Purkinje cell (primary cell): ENCODE results near the gene GJC1. TPM values are rescaled to one million over a fixed set of nuclear protein-coding genes. Genes with fewer than 3 reads are reported as not detected.

Experiments used
- polyA plus RNA-seq: library from polyadenylated mRNA; unstranded; fragments of >200 nt; fragmentation: Nextera tagmentation; gene quantifications from 2 replicates; pipeline ENCODE4 v1.2.1, GENCODE V29; 2014

The GJC1 gene
- polyA plus RNA-seq, result 0.67 and 1.5 TPM in 2 replicates

GRCh38 chr17:44829523-44830358 is at the start of gene GJC1:
TSS of gene GJC1 (minus strand) at chr17:44830287. CDS start at chr17:44805817, 24,470 bp downstream.

GRCh38 chr17:44847586-44847985 is 17.5 kb upstream of the GJC1 start, which contains the start of gene HIGD1B:
TSS of gene HIGD1B (plus strand) at chr17:44847883. CDS start at chr17:44848153, 270 bp downstream.

GRCh38 chr17:44758414-44759085 is 71.5 kb downstream of the GJC1 start, which contains the start of gene ADAM11:
TSS of gene ADAM11 (plus strand) at chr17:44758988. CDS start at chr17:44759200, 212 bp downstream.

Other genes with a start within 250 kb of the GJC1 start
- gene MEIOC, start 173.8 kb downstream of the GJC1 start, polyA plus RNA-seq, result 0.50 and 2.3 TPM in 2 replicates
- 30.8 and 37.3 TPM in 2 replicates for gene CCDC43, start 140.5 kb downstream of the GJC1 start, polyA plus RNA-seq
- 1.3 TPM in 1 of 2 replicates, not detected in the other for gene DBF4B, start 121.6 kb downstream of the GJC1 start, polyA plus RNA-seq
- gene ADAM11, start 71.3 kb downstream of the GJC1 start, polyA plus RNA-seq, result 1.5 TPM in 1 of 2 replicates, not detected in the other
- 6.8 and 14.2 TPM in 2 replicates for gene HIGD1B, start 17.6 kb upstream of the GJC1 start, polyA plus RNA-seq
- gene EFTUD2, start 69.2 kb upstream of the GJC1 start, polyA plus RNA-seq, result 40.3 and 51.8 TPM in 2 replicates
- 9.4 and 14.4 TPM in 2 replicates for gene GFAP, start 85.2 kb upstream of the GJC1 start, polyA plus RNA-seq
- gene KIF18B, start 117.5 kb upstream of the GJC1 start, polyA plus RNA-seq, result not detected in 2 replicates
- gene C1QL1, start 138.0 kb upstream of the GJC1 start, polyA plus RNA-seq, result not detected in 2 replicates
- gene DCAKD, start 221.3 kb upstream of the GJC1 start, polyA plus RNA-seq, result 21.0 and 30.2 TPM in 2 replicates
- gene NMT1, start 231.0 kb upstream of the GJC1 start, polyA plus RNA-seq, result 282 and 496 TPM in 2 replicates